IMR-90 (cell line): Measurements from ENCODE around the gene KLHL17.

Experiments
- BHLHE40 ChIP-seq: fragments of 150-350 bp; IDR thresholded peaks from 2 replicates; pipeline ENCODE4 v1.6.1; 2016; ENCODE audit warnings: mild to moderate bottlenecking, low read depth, low read length
- CEBPB ChIP-seq: IDR thresholded peaks from 2 replicates; pipeline ENCODE4 v1.6.1; 2012; ENCODE audit warnings: low read depth, low read length, improper control_type of control experiment
- CHD1 ChIP-seq: IDR thresholded peaks from 2 replicates; pipeline ENCODE4 v1.6.1; 2012; ENCODE audit warnings: low read depth, low read length, improper control_type of control experiment
- FOS ChIP-seq: fragments of 150-350 bp; IDR thresholded peaks from 2 replicates; pipeline ENCODE4 v1.6.1; 2016; ENCODE audit warnings: low read depth, low read length
- MAFK ChIP-seq: IDR thresholded peaks from 2 replicates; pipeline ENCODE4 v1.6.1; 2012; ENCODE audit warnings: low read depth, low read length, improper control_type of control experiment
- MAZ ChIP-seq: IDR thresholded peaks from 2 replicates; pipeline ENCODE4 v1.6.1; 2012; ENCODE audit warnings: low read depth, mild to moderate bottlenecking, low read length, improper control_type of control experiment, moderate library complexity, borderline replicate concordance
- MXI1 ChIP-seq: IDR thresholded peaks from 2 replicates; pipeline ENCODE4 v1.6.1; 2012; ENCODE audit warnings: low read depth, mild to moderate bottlenecking, low read length, moderate library complexity, borderline replicate concordance
- POLR2A ChIP-seq: IDR thresholded peaks from 2 replicates; pipeline ENCODE4 v1.6.1; 2012; ENCODE audit warnings: mild to moderate bottlenecking, low read depth, low read length
- RAD21 ChIP-seq: IDR thresholded peaks from 2 replicates; pipeline ENCODE4 v1.6.1; 2012; ENCODE audit warnings: low read length, improper control_type of control experiment
- RCOR1 ChIP-seq: IDR thresholded peaks from 2 replicates; pipeline ENCODE4 v1.6.1; 2012; ENCODE audit warnings: mild to moderate bottlenecking, low read length, improper control_type of control experiment; ENCODE audit not compliant: insufficient replicate concordance
- RFX5 ChIP-seq: IDR thresholded peaks from 2 replicates; pipeline ENCODE4 v1.8.0; 2012; ENCODE audit warnings: low read depth, mild to moderate bottlenecking, low read length, moderate library complexity
- SMC3 ChIP-seq: fragments of 150-350 bp; IDR thresholded peaks from 2 replicates; pipeline ENCODE4 v1.6.1; 2016; ENCODE audit warnings: low read depth, mild to moderate bottlenecking, antibody characterized with exemption, low read length, moderate library complexity
- USF2 ChIP-seq: fragments of 150-350 bp; IDR thresholded peaks from 2 replicates; pipeline ENCODE4 v1.6.1; 2017; ENCODE audit warnings: mild to moderate bottlenecking, antibody characterized with exemption, low read length, low read depth
- TF ChIP-seq, protein P1 (sequence below): conservative IDR thresholded peaks from 2 replicates; pipeline ENCODE4 v1.5.1; 2012; ENCODE audit warnings: mild to moderate bottlenecking, low read depth, low read length, improper control_type of control experiment

- TF ChIP-seq, protein P1, sequence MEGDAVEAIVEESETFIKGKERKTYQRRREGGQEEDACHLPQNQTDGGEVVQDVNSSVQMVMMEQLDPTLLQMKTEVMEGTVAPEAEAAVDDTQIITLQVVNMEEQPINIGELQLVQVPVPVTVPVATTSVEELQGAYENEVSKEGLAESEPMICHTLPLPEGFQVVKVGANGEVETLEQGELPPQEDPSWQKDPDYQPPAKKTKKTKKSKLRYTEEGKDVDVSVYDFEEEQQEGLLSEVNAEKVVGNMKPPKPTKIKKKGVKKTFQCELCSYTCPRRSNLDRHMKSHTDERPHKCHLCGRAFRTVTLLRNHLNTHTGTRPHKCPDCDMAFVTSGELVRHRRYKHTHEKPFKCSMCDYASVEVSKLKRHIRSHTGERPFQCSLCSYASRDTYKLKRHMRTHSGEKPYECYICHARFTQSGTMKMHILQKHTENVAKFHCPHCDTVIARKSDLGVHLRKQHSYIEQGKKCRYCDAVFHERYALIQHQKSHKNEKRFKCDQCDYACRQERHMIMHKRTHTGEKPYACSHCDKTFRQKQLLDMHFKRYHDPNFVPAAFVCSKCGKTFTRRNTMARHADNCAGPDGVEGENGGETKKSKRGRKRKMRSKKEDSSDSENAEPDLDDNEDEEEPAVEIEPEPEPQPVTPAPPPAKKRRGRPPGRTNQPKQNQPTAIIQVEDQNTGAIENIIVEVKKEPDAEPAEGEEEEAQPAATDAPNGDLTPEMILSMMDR = no peak
- TF ChIP-seq POLR2A = no peak
- TF ChIP-seq RCOR1 = no peak
- TF ChIP-seq MAZ = no peak
- TF ChIP-seq RFX5 = no peak
- TF ChIP-seq USF2 = no peak
- no peak for TF ChIP-seq BHLHE40
- no peak for TF ChIP-seq MXI1
- TF ChIP-seq CHD1 = no peak
- no peak for TF ChIP-seq CEBPB
- TF ChIP-seq FOS = no peak
- TF ChIP-seq RAD21 = no peak
- no peak for TF ChIP-seq SMC3
- no peak for TF ChIP-seq MAFK
Observed at GRCh38 chr1:917466-918091, 42.8 kb upstream of the KLHL17 start.
